Thoracic aorta (tissue), 2 donors: Measurements from ENCODE around the gene CPN1. TPM values are rescaled to one million over a fixed set of nuclear protein-coding genes. Genes with fewer than 3 reads are reported as not detected.

Experiments
- ATAC-seq: fragments of 150-250 bp; one replicate; pipeline ENCODE4 v1.8.0; 2017; ENCODE audit warnings: low read depth; ENCODE audit not compliant: insufficient number of reproducible peaks, low FRiP score
- DNase-seq: peaks from one replicate; pipeline ENCODE4 v3.0.0-alpha.2; 2020; ENCODE audit warnings: low spot score
- H3K27ac ChIP-seq, 2 donors: fragments of 200-600 bp; sonication (generic); 1 replicate in 1 of 2; 2 replicates in 1 of 2; pipeline ENCODE4 v1.5.1; 2016; ENCODE audit warnings: mild to moderate bottlenecking in 2 of 2, moderate library complexity in 2 of 2
- H3K27me3 ChIP-seq: fragments of 200-600 bp; sonication (generic); replicated peaks from 2 replicates; pipeline ENCODE4 v1.6.0; 2016; ENCODE audit warnings: mild to moderate bottlenecking; ENCODE audit not compliant: insufficient read depth
- H3K36me3 ChIP-seq: fragments of 200-600 bp; sonication (generic); one replicate; pipeline ENCODE4 v1.5.1; 2016
- H3K4me1 ChIP-seq, 2 donors: fragments of 200-600 bp; sonication (generic); 1 replicate in 1 of 2; 2 replicates in 1 of 2; pipeline versions ENCODE4 v1.5.1 to v1.6.0; 2016; ENCODE audit warnings: low read depth in 2 of 2, mild to moderate bottlenecking in 1 of 2; ENCODE audit not compliant: control insufficient read depth in 1 of 2
- H3K4me3 ChIP-seq: fragments of 200-600 bp; sonication (generic); 2 replicates; pipeline ENCODE4 v1.5.1; 2016; ENCODE audit warnings: mild to moderate bottlenecking
- H3K9me3 ChIP-seq: fragments of 200-600 bp; sonication (generic); 2 replicates; pipeline ENCODE4 v1.5.1; 2016
- CTCF ChIP-seq: fragments of 200-600 bp; sonication (generic); IDR thresholded peaks from one replicate; pipeline ENCODE4 v1.5.1; 2019; ENCODE audit warnings: antibody characterized with exemption
- total RNA-seq, 2 donors: library from RNA; depleted of rRNA; stranded (reverse); fragments of >200 nt; gene quantifications; one replicate each; pipeline versions ENCODE4 v1.1.0 to v1.2.3, GENCODE V29; 2016

The CPN1 gene
- total RNA-seq, 2 donors from 2014 or later = not detected

- Histone ChIP-seq H3K4me3 (no peak overlapping the region), H3K9me3 (no peaks in the 10 kb centered on the region), H3K36me3 (peaks cover 3% of the 10 kb centered on the region), H3K27ac (no peak overlapping the region), H3K4me1 (peaks cover 5 to 8% of the 10 kb centered on the region in 2 donors), H3K27me3 (no peaks in the 10 kb centered on the region)
- DNase-seq (no peak), ATAC-seq (no peak)
- no peak for TF ChIP-seq CTCF
Measured at GRCh38 chr10:99999319-100000108, 82.2 kb downstream of the CPN1 start.

- Histone ChIP-seq H3K9me3 (no peaks in the 10 kb centered on the region), H3K27ac (no peak overlapping the region), H3K36me3 (peaks cover 3% of the 10 kb centered on the region), H3K4me1 (peaks cover 7 to 8% of the 10 kb centered on the region in 2 donors), H3K4me3 (no peak overlapping the region), H3K27me3 (no peaks in the 10 kb centered on the region)
- TF ChIP-seq CTCF = no peak
- ATAC-seq (no peak), DNase-seq (no peak)
Measured at GRCh38 chr10:99998889-99999288, 82.8 kb downstream of the CPN1 start.

GRCh38 chr10:99996671-99997648, 84.7 kb downstream of the CPN1 start:
- peaks cover 3% of the 10 kb centered on the region for H3K36me3 ChIP-seq
- H3K4me3 ChIP-seq = no peak overlapping the region
- ATAC-seq = no peak
- no peak for TF ChIP-seq CTCF
- peaks cover 8 to 10% of the 10 kb centered on the region in 2 donors for H3K4me1 ChIP-seq
- DNase-seq = no peak
- H3K9me3 ChIP-seq = no peaks in the 10 kb centered on the region
- no peaks in the 10 kb centered on the region for H3K27me3 ChIP-seq
- H3K27ac ChIP-seq = no peak overlapping the region

- H3K4me1 ChIP-seq = peaks cover 8 to 10% of the 10 kb centered on the region in 2 donors
- no peak overlapping the region for H3K4me3 ChIP-seq
- ATAC-seq (no peak), DNase-seq (no peak)
- H3K27me3 ChIP-seq = no peaks in the 10 kb centered on the region
- no peaks in the 10 kb centered on the region for H3K36me3 ChIP-seq
- no peaks in the 10 kb centered on the region for H3K9me3 ChIP-seq
- no peak overlapping the region for H3K27ac ChIP-seq
- TF ChIP-seq CTCF = no peak
Measured at GRCh38 chr10:99995713-99996112, 86.0 kb downstream of the CPN1 start.

- Histone ChIP-seq H3K27me3 (no peaks in the 10 kb centered on the region), H3K36me3 (no peaks in the 10 kb centered on the region), H3K27ac (no peak overlapping the region), H3K4me1 (peaks cover 8 to 10% of the 10 kb centered on the region in 2 donors), H3K4me3 (no peak overlapping the region), H3K9me3 (no peaks in the 10 kb centered on the region)
- no peak for TF ChIP-seq CTCF
- DNase-seq (no peak), ATAC-seq (no peak)
Measured at GRCh38 chr10:99995269-99995668, 86.4 kb downstream of the CPN1 start.
